B cell (primary cell): ENCODE data around the gene B4GALT1. TPM values are rescaled to one million over a fixed set of nuclear protein-coding genes. Genes with fewer than 3 reads are reported as not detected.

Experiments used
- ATAC-seq: fragments of 200-7000 bp; cut with Tn5 transposase; one replicate; pipeline ENCODE4 v1.10.0; 2021; ENCODE audit warnings: low read depth, mild to moderate bottlenecking, moderate number of reproducible peaks, moderate library complexity
- CTCF ChIA-PET: fragments of 350-600 bp; sonication (Branson Sonifier 250); formaldehyde crosslinking; loops from one replicate; lab custom pipeline; 2021; ENCODE audit warnings: antibody characterized with exemption, inconsistent platforms; lab: Charles Lee
- POLR2A ChIA-PET: fragments of 350-600 bp; sonication (Branson Sonifier 250); formaldehyde crosslinking; loops from one replicate; lab custom pipeline; 2021; ENCODE audit warnings: antibody characterized with exemption; lab: Charles Lee
- DNase-seq: peaks from one replicate; pipeline ENCODE4 v3.0.0; 2013
- H2AFZ ChIP-seq: 2 replicates; pipeline ENCODE4 v1.6.1; 2012; ENCODE audit warnings: mild to moderate bottlenecking, low read depth, low read length; ENCODE audit not compliant: insufficient read depth, poor library complexity, severe bottlenecking
- H3K27ac ChIP-seq, 2 donors: 1 replicate in 1 of 2; 2 replicates in 1 of 2; pipeline ENCODE4 v1.5.1; 2012 to 2013; ENCODE audit warnings: low read length in 2 of 2, mild to moderate bottlenecking in 2 of 2, moderate library complexity in 1 of 2
- H3K27me3 ChIP-seq, 4 experiments: fragments of 200-600 bp in 1 of 4; sonication (generic) in 1 of 4; replicated peaks in 1 of 4; 1 replicate in 2 of 4; 2 replicates in 2 of 4; pipeline versions ENCODE4 v1.6.1 to v1.7.0; 2013 to 2016; ENCODE audit warnings: low read length in 3 of 4, mild to moderate bottlenecking in 2 of 4, mixed read lengths in 1 of 4, moderate library complexity in 1 of 4; ENCODE audit not compliant: insufficient read depth in 4 of 4, control insufficient read depth in 3 of 4; ENCODE audit errors: control extremely low read depth in 1 of 4
- H3K36me3 ChIP-seq, 2 experiments: replicated peaks in 1 of 2; 1 replicate in 1 of 2; 2 replicates in 1 of 2; pipeline versions ENCODE4 v1.6.1 to v1.7.1; 2013; ENCODE audit warnings: low read length in 1 of 2; ENCODE audit not compliant: insufficient read depth in 2 of 2, control insufficient read depth in 1 of 2; ENCODE audit errors: control extremely low read depth in 1 of 2, extremely low read depth in 1 of 2
- H3K4me1 ChIP-seq, 2 donors: fragments of 200-600 bp in 1 of 2; sonication (generic) in 1 of 2; 1 replicate in 1 of 2; 2 replicates in 1 of 2; pipeline versions ENCODE4 v1.5.1 to v1.6.1; 2013 to 2017; ENCODE audit warnings: low read length in 2 of 2; ENCODE audit not compliant: control insufficient read depth in 2 of 2, insufficient read depth in 2 of 2
- H3K4me2 ChIP-seq: replicated peaks from 2 replicates; pipeline ENCODE3; 2012; ENCODE audit warnings: mild to moderate bottlenecking, low read depth, low read length; ENCODE audit not compliant: poor library complexity, severe bottlenecking
- H3K4me3 ChIP-seq, 5 experiments: fragments of 200-600 bp in 1 of 5; sonication (generic) in 1 of 5; 1 replicate in 3 of 5; 2 replicates in 2 of 5; pipeline versions ENCODE4 v1.5.1 to v1.7.0; 2011 to 2016; ENCODE audit warnings: low read length in 4 of 5, mild to moderate bottlenecking in 4 of 5, low read depth in 2 of 5, control low read depth in 1 of 5, moderate library complexity in 1 of 5; ENCODE audit not compliant: insufficient read depth in 1 of 5; ENCODE audit errors: control extremely low read depth in 1 of 5, extremely low read depth in 1 of 5
- H3K79me2 ChIP-seq: fragments of 200-600 bp; sonication (generic); one replicate; pipeline ENCODE4 v1.6.0; 2016; ENCODE audit warnings: low read length; ENCODE audit not compliant: control insufficient read depth, insufficient read depth
- H3K9ac ChIP-seq: fragments of 200-600 bp; sonication (generic); 2 replicates; pipeline ENCODE4 v1.6.1; 2017; ENCODE audit warnings: mild to moderate bottlenecking, low read length, moderate library complexity
- H3K9me3 ChIP-seq, 3 donors: one replicate each; pipeline versions ENCODE4 v1.6.1 to v1.7.1; 2013; ENCODE audit warnings: low read length in 2 of 3; ENCODE audit not compliant: control insufficient read depth in 2 of 3, insufficient read depth in 1 of 3; ENCODE audit errors: control extremely low read depth in 1 of 3
- H4K20me1 ChIP-seq: 2 replicates; pipeline ENCODE4 v1.6.0; 2012; ENCODE audit warnings: mild to moderate bottlenecking, low read length; ENCODE audit not compliant: insufficient read depth, control insufficient read depth, poor library complexity, severe bottlenecking
- H3K27ac Mint-ChIP-seq: one replicate; pipeline ENCODE4 v1.8.0; 2021; ENCODE audit warnings: mixed read lengths
- H3K27me3 Mint-ChIP-seq: one replicate; pipeline ENCODE4 v1.8.0; 2021; ENCODE audit warnings: mixed read lengths
- H3K4me1 Mint-ChIP-seq: one replicate; pipeline ENCODE4 v1.8.0; 2021; ENCODE audit warnings: mixed read lengths
- H3K4me3 Mint-ChIP-seq: one replicate; pipeline ENCODE4 v1.8.0; 2021; ENCODE audit warnings: mixed read lengths
- H3K9me3 Mint-ChIP-seq: one replicate; pipeline ENCODE4 v1.8.0; 2022; ENCODE audit warnings: mixed read lengths; ENCODE audit not compliant: insufficient read depth
- CTCF ChIP-seq: fragments of 200-600 bp; IDR thresholded peaks from one replicate; pipeline ENCODE4 v1.8.0; 2022; ENCODE audit warnings: antibody characterized with exemption, mild to moderate bottlenecking
- EZH2 ChIP-seq: IDR thresholded peaks from 2 replicates; pipeline ENCODE4 v1.6.1; 2012; ENCODE audit warnings: borderline replicate concordance, low read depth, mild to moderate bottlenecking, moderate library complexity, low read length; ENCODE audit not compliant: insufficient read depth, poor library complexity, severe bottlenecking
- WGBS: methylation state at CpG from one replicate; pipeline ENCODE4 v1.1.5; 2013; ENCODE audit warnings: missing lambda C conversion rate; ENCODE audit not compliant: insufficient coverage; 5-methylcytosine and 5-hydroxymethylcytosine counted together
- intact Hi-C: fragments of 100-400 bp; cut with micrococcal nuclease; formaldehyde crosslinking; loops from one replicate; pipeline ENCODE4 v1.10.0; 2022
- polyA plus RNA-seq: library from polyadenylated mRNA; depleted of rRNA; stranded (reverse); fragments of >200 nt; gene quantifications from 2 replicates; pipeline ENCODE4 v1.2.3, GENCODE V29; 2012
- total RNA-seq, 2 donors: library from RNA; stranded (reverse); fragments of 120-200 nt in 1 of 2; gene quantifications; 1 replicate in 1 of 2; 2 replicates in 1 of 2; pipeline versions ENCODE4 v1.2.3 to v1.2.4, GENCODE V29; 2013 to 2022

The B4GALT1 gene
- total and polyA plus RNA-seq, 2 donors (not counting 1 experiment from before 2014, with no cell fraction given) = 49.2 to 201 TPM

GRCh38 chr9:33131790-33132772 is 35.1 kb downstream of the B4GALT1 start:
- ChIA-PET POLR2A (interaction anchor here (1.5 kb wide), 1 partner anchor 9 kb away, joined by 3 read pairs; no protein-coding TSS in a partner anchor), CTCF (interaction anchor here (0.7 to 1.2 kb wide), 4 partner anchors 12 to 94 kb away, joined by 3 read pairs; no protein-coding TSS in a partner anchor)
- WGBS = 99% methylated on average over 9 of the region's 10 CpGs
- no peak overlapping the region for H3K4me3 Mint-ChIP-seq
- no peaks in the 10 kb centered on the region for H3K9me3 Mint-ChIP-seq
- peaks cover 93% of the 10 kb centered on the region for H3K79me2 ChIP-seq
- H3K27me3 Mint-ChIP-seq = no peaks in the 10 kb centered on the region
- H3K4me1 ChIP-seq = peaks cover 69 to 83% of the 10 kb centered on the region in 2 donors
- H2AFZ ChIP-seq = no peak overlapping the region
- no peak overlapping the region for H3K4me2 ChIP-seq
- ATAC-seq = no peak
- peak overlapping the region; percentile 88 for H3K27ac Mint-ChIP-seq
- no peaks in the 10 kb centered on the region for H3K27me3 ChIP-seq
- H4K20me1 ChIP-seq = peaks cover 17% of the 10 kb centered on the region
- no peaks in the 10 kb centered on the region for H3K9me3 ChIP-seq
- no peak for DNase-seq
- peak overlapping the region in 1 of 2 donors; percentile 93 for H3K27ac ChIP-seq
- intact Hi-C loops = no loop called here
- H3K36me3 ChIP-seq = peaks cover 1 to 72% of the 10 kb centered on the region in 2 experiments
- H3K4me1 Mint-ChIP-seq = peaks cover 93% of the 10 kb centered on the region
- no peak overlapping the region for H3K9ac ChIP-seq
- TF ChIP-seq EZH2 (no peak), CTCF (peak; percentile 13)
- H3K4me3 ChIP-seq = no peak overlapping the region
